ENCODE data around the gene MAP4K5. TPM values are rescaled to one million over a fixed set of nuclear protein-coding genes. Genes with fewer than 3 reads are reported as not detected.

MAP4K5 gene
- total RNA-seq, 1 experiment from 2014 or later = 42.8 TPM

- TF ChIP-seq E2F5 (CRISPR knock-in tag; IDR thresholded peaks at IDR 0.05) = no peak
- no peak for TF ChIP-seq MLX (CRISPR knock-in tag; IDR thresholded peaks at IDR 0.05)
- TF ChIP-seq JUN (CRISPR knock-in tag; IDR thresholded peaks at IDR 0.05) = no peak
- TF ChIP-seq ERG (CRISPR knock-in tag; IDR thresholded peaks at IDR 0.05) = no peak
- no peak for TF ChIP-seq FOXJ3 (CRISPR knock-in tag; IDR thresholded peaks at IDR 0.05; ENCODE audit: borderline replicate concordance)
- no peak for TF ChIP-seq NFYB (CRISPR knock-in tag; conservative IDR thresholded peaks at IDR 0.05; ENCODE audit: low read depth)
- Mint-ChIP-seq H3K27ac (no peak overlapping the region), H3K9me3 (peaks cover 4% of the 10 kb centered on the region), H3K4me3 (no peak overlapping the region), H3K27me3 (ENCODE audit: low read depth) (no peaks in the 10 kb centered on the region), H3K4me1 (peaks cover 6% of the 10 kb centered on the region), H3K36me3 (peaks cover 2% of the 10 kb centered on the region)
- ATAC-seq (no peak), DNase-seq (ENCODE audit: low spot score) (no peak)
- ChIA-PET CTCF (no interaction called here), POLR2A (no interaction called here)
Measured at GRCh38 chr14:50575769-50576168, 43.4 kb upstream of the MAP4K5 start.

GRCh38 chr14:50573862-50574261 lies 41.5 kb upstream of the MAP4K5 start:
- H3K36me3 Mint-ChIP-seq = peaks cover 14% of the 10 kb centered on the region
- no peak for DNase-seq (ENCODE audit: low spot score)
- TF ChIP-seq ZNF281 (CRISPR knock-in tag; IDR thresholded peaks at IDR 0.05) (no peak), AR (CRISPR knock-in tag; IDR thresholded peaks at IDR 0.05) (no peak), IRF2 (CRISPR knock-in tag; IDR thresholded peaks at IDR 0.05; ENCODE audit: borderline replicate concordance, low read depth) (no peak), CREM (CRISPR knock-in tag; IDR thresholded peaks at IDR 0.05) (no peak), ZBTB21 (CRISPR knock-in tag; IDR thresholded peaks at IDR 0.05; ENCODE audit: borderline replicate concordance) (no peak), MLX (CRISPR knock-in tag; IDR thresholded peaks at IDR 0.05) (no peak), TEAD1 (CRISPR knock-in tag; IDR thresholded peaks at IDR 0.05) (no peak)
- H3K9me3 Mint-ChIP-seq = peaks cover 19% of the 10 kb centered on the region
- H3K4me1 Mint-ChIP-seq = no peaks in the 10 kb centered on the region
- CTCF ChIA-PET = no interaction called here
- H3K4me3 Mint-ChIP-seq = no peak overlapping the region
- no peaks in the 10 kb centered on the region for H3K27me3 Mint-ChIP-seq (ENCODE audit: low read depth)
- POLR2A ChIA-PET = no interaction called here
- no peak for ATAC-seq
- H3K27ac Mint-ChIP-seq = no peak overlapping the region

GRCh38 chr14:50569714-50570274 lies 37.4 kb upstream of the MAP4K5 start:
- Mint-ChIP-seq H3K9me3 (peaks cover 23% of the 10 kb centered on the region), H3K36me3 (peaks cover 14% of the 10 kb centered on the region), H3K27ac (no peak overlapping the region), H3K27me3 (ENCODE audit: low read depth) (no peaks in the 10 kb centered on the region; the same call in 1 of the 2 replicates), H3K4me3 (no peak overlapping the region), H3K4me1 (no peaks in the 10 kb centered on the region)
- CTCF ChIA-PET = interaction anchor here (1.2 kb wide), 1 partner anchor 291 kb away, joined by 3 read pairs; no protein-coding TSS in a partner anchor
- no peak for TF ChIP-seq ZNF121 (CRISPR knock-in tag; IDR thresholded peaks at IDR 0.05)
- peak; percentile 82; the same call in 1 of the 2 replicates for TF ChIP-seq ZNF416 (CRISPR knock-in tag; IDR thresholded peaks at IDR 0.05)
- DNase-seq (ENCODE audit: low spot score) (no peak), ATAC-seq (no peak)
- POLR2A ChIA-PET = no interaction called here
